Esophagus squamous epithelium (tissue), 4 donors: ENCODE results near the gene EFHC1.

ENCODE experiments used
- CTCF ChIP-seq, 6 experiments: fragments of 450-650 bp in 4 of 6; fragments of 200-600 bp in 2 of 6; sonication (generic) in 2 of 6; IDR thresholded peaks; one replicate each; pipeline ENCODE4 v1.5.1; 2016 to 2019; ENCODE audit warnings: antibody characterized with exemption in 6 of 6, mild to moderate bottlenecking in 4 of 6, moderate library complexity in 4 of 6
- POLR2A ChIP-seq, 4 donors: fragments of 450-650 bp; IDR thresholded peaks; one replicate each; pipeline ENCODE4 v1.6.1; 2017; ENCODE audit warnings: antibody characterized with exemption in 4 of 4, mild to moderate bottlenecking in 4 of 4, moderate library complexity in 3 of 4

- TF ChIP-seq CTCF (IDR thresholded peaks at IDR 0.05) (no peak), POLR2A (IDR thresholded peaks at IDR 0.05) (no peak)
These were observed 111.7 kb downstream of the EFHC1 start for GRCh38 chr6:52531834-52532233.
